ENCODE measurements around the gene MMP17.

DNA sequence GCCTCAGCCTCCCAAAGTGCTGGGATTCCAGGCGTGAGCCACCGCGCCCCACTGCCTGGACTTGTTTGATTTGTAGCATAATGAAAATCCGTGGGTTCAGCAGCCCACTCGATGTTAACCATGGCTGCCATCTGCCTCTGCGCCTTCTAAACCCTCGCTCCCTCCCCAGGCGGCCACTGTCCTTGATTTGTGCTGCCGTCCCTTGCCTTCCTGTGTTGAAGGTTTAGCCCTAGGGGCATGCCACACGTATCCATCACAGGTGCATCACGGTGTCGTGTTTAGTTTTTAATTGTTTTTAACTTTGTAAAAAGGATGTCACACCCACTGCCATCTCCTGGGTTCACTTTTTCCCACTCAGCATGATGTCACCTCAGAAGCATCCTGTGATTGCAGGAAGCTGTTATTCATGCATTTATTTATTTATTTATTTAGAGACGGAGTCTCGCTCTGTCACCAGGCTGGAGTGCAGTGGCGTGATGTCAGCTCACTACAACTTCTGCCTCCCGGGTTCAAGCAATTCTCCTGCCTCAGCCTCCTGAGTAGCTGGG lies 41.8 kb downstream of the MMP17 start:
- TF ChIP-seq, protein P1, sequence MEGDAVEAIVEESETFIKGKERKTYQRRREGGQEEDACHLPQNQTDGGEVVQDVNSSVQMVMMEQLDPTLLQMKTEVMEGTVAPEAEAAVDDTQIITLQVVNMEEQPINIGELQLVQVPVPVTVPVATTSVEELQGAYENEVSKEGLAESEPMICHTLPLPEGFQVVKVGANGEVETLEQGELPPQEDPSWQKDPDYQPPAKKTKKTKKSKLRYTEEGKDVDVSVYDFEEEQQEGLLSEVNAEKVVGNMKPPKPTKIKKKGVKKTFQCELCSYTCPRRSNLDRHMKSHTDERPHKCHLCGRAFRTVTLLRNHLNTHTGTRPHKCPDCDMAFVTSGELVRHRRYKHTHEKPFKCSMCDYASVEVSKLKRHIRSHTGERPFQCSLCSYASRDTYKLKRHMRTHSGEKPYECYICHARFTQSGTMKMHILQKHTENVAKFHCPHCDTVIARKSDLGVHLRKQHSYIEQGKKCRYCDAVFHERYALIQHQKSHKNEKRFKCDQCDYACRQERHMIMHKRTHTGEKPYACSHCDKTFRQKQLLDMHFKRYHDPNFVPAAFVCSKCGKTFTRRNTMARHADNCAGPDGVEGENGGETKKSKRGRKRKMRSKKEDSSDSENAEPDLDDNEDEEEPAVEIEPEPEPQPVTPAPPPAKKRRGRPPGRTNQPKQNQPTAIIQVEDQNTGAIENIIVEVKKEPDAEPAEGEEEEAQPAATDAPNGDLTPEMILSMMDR (IDR thresholded peaks at IDR 0.05): no peak
- TF ChIP-seq POLR2A (IDR thresholded peaks at IDR 0.05): no peak

Measured in thyroid gland (tissue), 4 donors.